ENCODE results near the gene THBS1.

THBS1 gene

GRCh38 chr15:39608185-39609139 lies 27.6 kb downstream of the THBS1 start:
- DNase-seq (ENCODE audit: low read depth), result no peak

GRCh38 chr15:39609166-39609916 lies 28.5 kb downstream of the THBS1 start:
- DNase-seq (ENCODE audit: low read depth), result no peak

GRCh38 chr15:39610665-39611064 lies 29.8 kb downstream of the THBS1 start:
- DNase-seq (ENCODE audit: low read depth), result no peak

- no peak for DNase-seq (ENCODE audit: low read depth)
Measured at GRCh38 chr15:39613271-39613670, 32.4 kb downstream of the THBS1 start.

- no peak for DNase-seq (ENCODE audit: low read depth)
Measured at GRCh38 chr15:39613861-39614260, 33.0 kb downstream of the THBS1 start.

- no peak for DNase-seq (ENCODE audit: low read depth)
Measured at GRCh38 chr15:39616731-39617455, 36.0 kb downstream of the THBS1 start.

- no peak for DNase-seq (ENCODE audit: low read depth)
Measured at GRCh38 chr15:39618063-39618823, 37.4 kb downstream of the THBS1 start.

- no peak for DNase-seq (ENCODE audit: low read depth)
Measured at GRCh38 chr15:39621210-39621609, 40.3 kb downstream of the THBS1 start.

GRCh38 chr15:39621976-39622375 lies 41.1 kb downstream of the THBS1 start:
- no peak for DNase-seq (ENCODE audit: low read depth)

- DNase-seq (ENCODE audit: low read depth), result no peak
Measured at GRCh38 chr15:39622660-39623516, 42.0 kb downstream of the THBS1 start.

GRCh38 chr15:39623529-39623931 lies 42.7 kb downstream of the THBS1 start:
- no peak for DNase-seq (ENCODE audit: low read depth)

- no peak for DNase-seq (ENCODE audit: low read depth)
Measured at GRCh38 chr15:39624806-39625205, 43.9 kb downstream of the THBS1 start.

GRCh38 chr15:39625451-39625850 lies 44.6 kb downstream of the THBS1 start:
- DNase-seq (ENCODE audit: low read depth), result no peak

- no peak for DNase-seq (ENCODE audit: low read depth)
Measured at GRCh38 chr15:39625856-39626255, 45.0 kb downstream of the THBS1 start.

- no peak for DNase-seq (ENCODE audit: low read depth)
Measured at GRCh38 chr15:39627451-39628143, 46.7 kb downstream of the THBS1 start.

- DNase-seq (ENCODE audit: low read depth), result no peak
Measured at GRCh38 chr15:39628144-39628508, 47.2 kb downstream of the THBS1 start.

- no peak for DNase-seq (ENCODE audit: low read depth)
Measured at GRCh38 chr15:39628546-39629257, 47.8 kb downstream of the THBS1 start.

GRCh38 chr15:39629371-39629770 lies 48.5 kb downstream of the THBS1 start:
- DNase-seq (ENCODE audit: low read depth), result no peak

- no peak for DNase-seq (ENCODE audit: low read depth)
Measured at GRCh38 chr15:39629906-39630305, 49.0 kb downstream of the THBS1 start.

GRCh38 chr15:39631357-39631756 lies 50.5 kb downstream of the THBS1 start:
- no peak for DNase-seq (ENCODE audit: low read depth)
